Bone marrow (tissue), 2 donors: ENCODE data around the gene OR1B1.
"Not testable (repeated sequence)": the region's sequence is repeated elsewhere in the genome, so short reads cannot be mapped to it uniquely, and the experiment has no call there.

Experiments
- DNase-seq, 2 donors: peaks; one replicate each; lab custom pipeline; 2025; lab: John Stamatoyannopoulos, UW

The OR1B1 gene

DNA sequence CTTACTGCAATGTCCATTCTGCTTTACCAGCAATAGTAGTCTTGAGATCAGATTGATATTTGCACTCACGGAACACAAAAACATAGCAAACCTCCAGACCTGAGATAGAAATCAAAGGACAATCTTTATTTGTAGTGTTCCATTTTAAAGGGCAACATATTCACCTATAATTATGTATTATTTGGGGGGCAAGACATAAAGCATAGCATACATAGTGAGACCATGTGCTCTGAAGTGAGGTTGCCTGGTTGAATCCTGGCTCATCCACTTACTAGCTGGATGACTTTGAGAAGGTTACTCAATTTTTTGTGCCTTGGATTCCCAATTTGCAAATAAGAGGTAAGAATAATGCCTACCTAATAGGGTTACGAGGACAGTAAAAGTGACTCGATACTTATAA, at the start of gene OR1B1:
TSS of gene OR1B1 (minus strand) at position 101 of the 400 bp plus-strand sequence.
- DNase-seq = no peak

DNA sequence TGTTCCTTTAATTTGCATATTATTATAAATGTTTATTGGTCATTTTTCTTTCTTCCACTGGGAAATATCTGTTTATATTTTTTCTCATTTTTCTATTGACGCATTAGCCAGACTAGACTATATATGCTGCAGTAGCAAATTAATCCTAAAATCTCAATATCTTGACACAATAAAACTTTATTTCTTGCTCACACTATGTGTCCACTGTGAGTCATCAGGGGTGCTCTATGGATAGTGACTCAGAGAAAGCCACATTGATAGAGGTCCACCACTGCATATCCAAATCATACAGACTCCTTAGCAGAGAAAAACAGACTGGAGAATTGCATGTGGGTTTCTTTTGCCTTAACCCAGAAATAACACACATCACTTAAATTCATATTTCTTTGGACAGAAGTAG, 38.3 kb upstream of the OR1B1 start:
- DNase-seq = no peak

DNA sequence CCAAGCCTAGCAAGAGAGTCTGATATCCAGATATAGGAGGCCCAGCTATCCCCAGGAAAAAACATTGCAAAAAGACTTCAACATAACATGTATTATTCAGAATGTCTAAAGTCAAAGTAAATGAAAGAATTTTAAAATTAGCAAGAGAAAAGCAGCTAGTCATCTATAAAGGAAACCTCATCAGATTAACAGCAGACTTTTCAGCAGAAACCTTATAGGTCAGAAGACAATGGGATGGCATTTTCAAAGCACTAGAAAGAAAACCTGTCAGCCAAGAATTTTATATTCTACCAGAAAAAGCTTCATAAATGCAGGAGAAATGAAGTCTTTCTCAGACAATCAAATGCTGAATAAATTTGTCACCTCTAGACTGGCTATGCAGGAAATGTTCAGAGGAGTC, 27.4 kb upstream of the OR1B1 start:
- no peak for DNase-seq

DNA sequence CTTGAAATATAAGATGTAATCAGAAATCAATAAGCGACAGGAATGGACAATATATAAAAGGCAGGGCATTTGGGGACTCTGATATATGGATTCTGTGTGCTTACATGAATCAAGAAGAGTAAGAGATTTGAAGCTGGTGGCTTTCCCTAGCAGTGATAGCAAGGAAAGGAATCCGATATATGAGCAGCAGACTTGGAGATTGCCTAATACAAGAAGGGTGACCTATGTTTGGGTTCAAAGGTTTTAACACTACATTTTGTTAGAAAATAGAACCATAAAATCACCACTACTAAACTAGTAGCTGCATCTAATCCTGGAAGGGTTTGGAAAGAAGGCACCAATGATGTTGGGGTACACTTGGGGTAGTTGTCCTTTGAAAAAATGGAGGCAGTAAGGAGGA, 15.1 kb upstream of the OR1B1 start:
- DNase-seq = no peak

DNA sequence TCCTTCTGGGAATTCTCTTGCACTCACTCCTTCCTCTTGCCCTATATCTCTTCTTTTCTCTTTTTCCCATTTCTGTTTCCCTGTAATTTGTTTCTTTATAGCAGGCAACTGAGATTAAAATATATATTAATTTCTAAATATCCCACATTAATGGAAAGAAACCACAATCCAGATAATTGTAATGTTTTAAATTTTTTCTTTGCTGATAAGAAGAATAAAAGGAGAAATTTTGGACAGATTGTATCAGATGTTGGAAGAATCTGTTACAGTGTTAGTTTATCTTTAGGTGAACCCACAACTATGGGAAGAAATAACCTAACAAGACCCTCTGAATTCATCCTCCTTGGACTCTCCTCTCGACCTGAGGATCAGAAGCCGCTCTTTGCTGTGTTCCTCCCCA, 4.0 kb upstream of the OR1B1 start, which contains the start of gene OR1L1:
TSS of gene OR1L1 (plus strand) at position 301 of the 400 bp plus-strand sequence. CDS start at position 301, 0 bp downstream.
- DNase-seq = no peak

DNA sequence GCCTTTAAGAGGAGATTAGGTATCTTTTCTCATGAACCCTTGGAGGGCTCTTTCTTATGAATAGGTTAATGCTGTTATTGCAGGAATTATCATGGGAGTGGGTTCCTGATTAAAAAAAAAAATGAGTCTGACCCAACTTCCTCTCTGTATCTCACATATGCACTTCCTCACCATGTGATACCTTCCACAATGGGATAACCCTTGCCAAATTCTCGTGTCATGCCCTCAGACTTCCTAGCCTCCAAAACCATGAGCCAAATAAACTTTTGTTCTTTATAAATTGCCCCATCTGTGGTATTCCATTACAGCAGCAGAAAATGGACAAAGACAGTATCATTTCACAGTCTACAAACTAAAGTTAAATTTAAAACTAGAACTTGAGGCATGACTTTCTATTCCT, 1.0 kb downstream of the OR1B1 start:
- no peak for DNase-seq

DNA sequence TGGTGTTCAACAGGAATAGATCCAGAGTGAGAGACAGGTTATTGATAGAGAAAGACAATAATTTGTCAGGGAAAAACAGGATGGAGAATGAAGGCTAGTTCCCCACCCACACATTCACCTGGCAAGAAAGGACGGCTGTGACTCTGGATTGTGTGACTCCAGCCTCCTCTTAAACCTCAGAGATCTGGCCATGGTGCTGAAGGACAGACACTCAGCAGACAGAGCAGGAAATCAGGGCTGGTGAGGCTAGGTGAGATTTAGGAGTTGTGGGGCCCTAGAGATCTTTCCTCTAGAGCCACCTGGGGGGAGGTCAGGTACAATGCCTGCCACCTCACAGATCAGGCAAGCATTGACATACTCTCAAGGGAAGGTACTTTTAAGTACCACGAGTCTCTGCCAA, 15.2 kb downstream of the OR1B1 start:
- no peak for DNase-seq

DNA sequence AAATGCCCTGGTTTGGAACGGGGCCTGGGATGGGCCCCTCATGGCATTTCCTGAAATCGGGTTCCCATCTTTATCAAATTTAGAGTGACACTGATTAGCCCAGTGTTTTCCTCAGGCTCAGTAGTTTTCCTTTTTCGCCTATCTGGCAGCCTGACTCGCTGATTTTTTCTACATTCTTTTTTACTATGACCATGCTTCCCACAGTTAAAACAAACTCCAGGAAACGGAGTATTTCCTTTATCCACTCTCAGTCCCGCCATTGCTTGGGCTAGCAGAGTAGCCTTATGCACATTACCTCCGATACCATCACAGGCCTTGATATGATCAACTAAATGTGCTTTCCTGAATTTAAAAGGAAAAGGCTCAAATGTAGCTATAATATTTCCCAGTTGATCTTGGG, 37.4 kb downstream of the OR1B1 start:
- no peak for DNase-seq

DNA sequence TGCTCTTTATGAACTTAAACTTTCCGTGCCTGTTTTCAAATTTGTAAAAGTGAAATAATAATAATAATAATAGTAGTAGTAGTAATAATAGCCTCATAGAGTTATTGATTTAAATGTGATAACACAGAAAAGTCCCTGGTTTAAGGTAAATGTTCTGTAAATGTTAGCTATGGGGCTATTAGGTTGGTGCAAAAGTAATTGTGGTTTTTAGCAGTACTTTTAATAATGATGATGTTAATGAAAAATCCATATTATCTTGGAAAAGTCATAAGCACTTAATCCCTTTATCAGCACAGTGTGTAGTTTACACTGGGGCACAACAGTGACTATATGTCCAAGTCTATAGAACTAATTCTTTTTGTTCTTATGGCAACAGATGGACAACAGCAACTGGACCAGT, 43.1 kb downstream of the OR1B1 start, which contains the start of gene OR1Q1:
TSS of gene OR1Q1 (plus strand) at position 377 of the 400 bp plus-strand sequence. CDS start at position 377, 0 bp downstream.
- DNase-seq = no peak

DNA sequence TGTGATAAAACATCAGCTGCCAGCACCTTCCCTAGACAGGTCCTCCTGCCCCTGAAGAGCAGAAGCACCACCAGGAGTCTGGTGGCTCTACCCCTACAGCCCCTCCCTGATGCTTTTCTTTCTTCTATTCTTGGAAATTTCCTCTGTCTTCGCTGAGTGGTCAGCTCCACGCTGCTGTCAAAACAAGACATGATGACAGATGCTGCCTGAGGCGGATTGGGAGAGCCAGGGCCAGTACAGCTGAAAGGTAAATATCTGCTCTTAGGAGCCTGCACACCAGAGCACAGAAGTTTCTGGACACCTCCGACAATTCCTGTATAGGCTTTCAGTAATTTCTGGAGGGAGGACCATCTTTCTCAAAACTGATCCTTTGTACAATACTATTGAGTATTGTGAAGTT, 47.6 kb downstream of the OR1B1 start:
- no peak for DNase-seq

DNA sequence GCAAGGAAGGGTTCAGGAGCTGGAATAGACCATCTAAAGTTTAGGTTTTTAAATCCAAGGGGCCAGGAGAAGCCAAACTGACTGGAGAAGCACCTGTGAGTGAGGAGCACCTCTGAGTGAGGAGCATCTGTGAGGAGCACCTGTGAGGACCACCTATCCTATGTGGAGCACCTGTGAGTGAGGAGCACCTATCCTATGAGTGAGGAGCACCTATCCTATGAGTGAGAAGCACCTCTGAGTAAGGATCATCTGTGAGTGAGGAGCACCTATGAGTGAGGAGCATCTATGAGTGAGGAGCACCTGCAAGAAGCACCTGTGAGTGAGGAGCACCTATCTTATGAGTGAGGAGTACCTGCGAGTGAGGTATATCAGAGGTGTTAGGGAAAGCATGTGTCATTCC, 50.8 kb downstream of the OR1B1 start:
- no peak for DNase-seq

DNA sequence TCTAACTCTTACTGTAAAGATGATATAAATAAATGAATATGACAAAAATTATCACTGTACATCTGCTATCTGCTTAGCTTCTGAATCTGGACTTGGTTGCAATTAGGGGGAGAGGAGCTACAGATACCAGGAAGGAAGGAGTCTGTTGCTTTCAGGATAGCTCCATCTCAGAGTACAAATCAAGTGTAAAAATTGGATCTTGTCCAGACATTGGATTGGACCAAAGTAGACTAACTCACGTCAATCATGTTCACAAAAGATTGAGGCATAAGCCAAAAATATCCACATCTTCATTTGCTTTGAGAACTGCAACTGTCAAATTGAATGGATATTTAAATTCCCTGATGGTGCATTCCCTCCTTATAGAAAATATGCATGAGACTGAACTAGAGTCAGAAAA, 51.7 kb downstream of the OR1B1 start:
- DNase-seq = no peak

DNA sequence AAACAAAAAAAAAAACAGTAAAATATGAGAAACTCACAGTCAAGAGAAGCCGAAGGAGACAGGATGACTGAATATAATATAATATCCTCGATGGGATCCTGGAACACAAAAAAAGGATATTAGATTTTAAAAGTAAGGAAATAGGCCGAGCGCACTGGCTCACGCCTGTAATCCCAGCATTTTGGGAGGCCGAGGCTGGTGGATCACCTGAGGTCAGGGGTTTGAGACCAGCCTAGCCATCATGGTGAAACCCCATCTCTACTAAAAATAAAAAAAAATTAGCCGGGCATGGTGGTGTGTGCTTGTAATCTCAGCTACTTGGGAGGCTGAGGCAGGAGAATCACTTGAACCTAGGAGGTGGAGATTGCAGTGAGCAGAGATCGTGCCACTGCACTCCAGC, 74.1 kb downstream of the OR1B1 start, which contains the start of gene OR1L8:
TSS of gene OR1L8 (minus strand) at position 101 of the 400 bp plus-strand sequence. CDS start 14,907 bp downstream, outside the sequence.
- DNase-seq = not testable (repeated sequence)

DNA sequence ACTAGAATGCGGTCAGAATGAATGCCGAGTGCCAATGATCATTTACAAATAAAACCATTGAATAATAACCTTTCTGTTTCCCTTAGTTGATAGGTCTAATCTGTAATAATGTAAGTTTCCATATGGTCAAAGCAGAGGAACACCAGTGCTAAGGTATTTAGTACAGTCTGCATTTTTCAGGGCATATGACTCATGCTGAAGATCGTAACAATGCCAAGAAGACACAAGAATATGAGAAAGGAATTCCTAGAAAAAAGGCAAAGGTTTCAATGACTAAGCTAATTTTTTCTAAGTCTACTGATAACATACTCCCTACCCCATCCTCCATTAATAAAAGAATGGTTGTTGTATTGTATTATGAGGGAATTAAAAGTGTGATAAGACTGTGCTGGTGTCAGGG, 77.1 kb downstream of the OR1B1 start:
- no peak for DNase-seq

DNA sequence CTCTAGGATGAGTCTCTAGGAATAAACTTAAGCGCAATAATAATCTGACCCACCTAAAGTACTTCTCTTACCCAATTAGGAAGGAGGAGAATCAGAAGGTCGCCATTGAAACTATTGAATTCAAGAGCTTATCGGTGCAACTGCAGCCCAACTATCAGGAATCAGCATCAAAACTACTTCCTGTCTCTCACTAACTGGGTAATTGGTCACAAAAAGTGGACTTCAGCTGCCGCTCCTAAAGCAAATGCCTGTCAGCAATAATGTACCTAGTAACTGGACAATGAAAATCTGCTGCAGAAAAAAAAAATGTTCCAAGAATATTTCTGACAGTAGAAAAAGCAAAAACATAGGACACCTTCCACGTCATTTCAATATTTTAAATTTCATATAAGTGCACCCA, 77.6 kb downstream of the OR1B1 start:
- DNase-seq = no peak
